Endothelial cell of umbilical vein (primary cell): ENCODE data around the gene TSHZ3.

Experiments
- CTCF ChIP-seq, 2 donors: IDR thresholded peaks; 1 replicate in 1 of 2; 2 replicates in 1 of 2; pipeline ENCODE4 v1.5.1; 2011; ENCODE audit warnings: low read length in 2 of 2, mild to moderate bottlenecking in 2 of 2, moderate library complexity in 2 of 2, control low read depth in 1 of 2, inconsistent platforms in 1 of 2, low read depth in 1 of 2; ENCODE audit not compliant: insufficient read depth in 1 of 2; ENCODE audit errors: extremely low read depth in 1 of 2
- EZH2 ChIP-seq: IDR thresholded peaks from 2 replicates; pipeline ENCODE4 v1.6.1; 2012; ENCODE audit warnings: borderline replicate concordance, low read depth, mild to moderate bottlenecking, moderate library complexity, low read length, inconsistent platforms; ENCODE audit not compliant: severe bottlenecking
- FOS ChIP-seq: IDR thresholded peaks from 2 replicates; pipeline ENCODE4 v1.6.1; 2011; ENCODE audit warnings: mild to moderate bottlenecking, low read length, moderate library complexity, borderline replicate concordance; ENCODE audit not compliant: insufficient read depth
- JUN ChIP-seq: IDR thresholded peaks from 2 replicates; pipeline ENCODE4 v1.6.1; 2011; ENCODE audit warnings: borderline replicate concordance, low read depth; ENCODE audit not compliant: insufficient read length, insufficient read depth
- POLR2A ChIP-seq: IDR thresholded peaks from 2 replicates; pipeline ENCODE4 v1.6.1; 2012; ENCODE audit warnings: low read depth, mild to moderate bottlenecking, control low read depth, low read length

GRCh38 chr19:31233295-31233800 is 115.9 kb downstream of the TSHZ3 start:
- TF ChIP-seq CTCF (IDR thresholded peaks at IDR 0.05; ENCODE audit: extremely low read depth in 1 of 2, insufficient read depth in 1 of 2, low read depth in 1 of 2, low read length in 2 of 2) (no peak), JUN (no peak), POLR2A (no peak), FOS (no peak), EZH2 (no peak)
